ENCODE measurements around the gene VARS2.

VARS2 gene

GRCh38 chr6:30974490-30975252 lies 60.6 kb downstream of the VARS2 start:
- Histone ChIP-seq H3K4me3 (ENCODE audit: low read length, poor library complexity, severe bottlenecking) (no peak overlapping the region), H4K20me1 (ENCODE audit: insufficient read depth, low read length, poor library complexity, severe bottlenecking) (no peaks in the 10 kb centered on the region), H3K9me2 (replicated peaks; ENCODE audit: low read depth, low read length) (no peaks in the 10 kb centered on the region), H3K36me3 (ENCODE audit: insufficient read depth, low read length) (no peaks in the 10 kb centered on the region), H3K4me1 (ENCODE audit: insufficient read depth, low read length, poor library complexity, severe bottlenecking) (no peaks in the 10 kb centered on the region), H3K9ac (ENCODE audit: low read depth, low read length, poor library complexity, severe bottlenecking) (no peak overlapping the region), H3F3A (ENCODE audit: low read depth) (no peaks in the 10 kb centered on the region), H3K79me2 (ENCODE audit: insufficient read depth, low read length) (no peaks in the 10 kb centered on the region), H3K27me3 (ENCODE audit: insufficient read depth, low read length, poor library complexity, severe bottlenecking) (no peaks in the 10 kb centered on the region), H2AFZ (ENCODE audit: low read length) (no peak overlapping the region), H3K4me2 (ENCODE audit: low read depth, low read length, poor library complexity, severe bottlenecking) (no peak overlapping the region), H3K9me3 (ENCODE audit: insufficient read depth, low read depth, low read length) (no peaks in the 10 kb centered on the region)
- TF ChIP-seq CTCF (conservative IDR thresholded peaks at IDR 0.05; ENCODE audit: low read length) = no peak

Data from Loucy (cell line).